SK-N-SH (cell line): ENCODE measurements around the gene KRT17.

ENCODE experiments used
- CHD2 ChIP-seq: fragments of 150-350 bp; IDR thresholded peaks from 2 replicates; pipeline ENCODE4 v1.6.1; 2018; ENCODE audit warnings: low read length; ENCODE audit not compliant: partially characterized antibody
- CTCF ChIP-seq: fragments of 200-600 bp; sonication (generic); IDR thresholded peaks from 2 replicates; pipeline ENCODE4 v1.6.1; 2017; ENCODE audit warnings: antibody characterized with exemption, mild to moderate bottlenecking, moderate library complexity
- EP300 ChIP-seq, 2 experiments: IDR thresholded peaks; 2 replicates each; pipeline versions ENCODE4 v1.4.0 to v1.6.1; 2012; ENCODE audit warnings: borderline replicate concordance in 1 of 2, low read depth in 1 of 2, low read length in 1 of 2
- EZH2phosphoT487 ChIP-seq: fragments of 200-600 bp; sonication (generic); IDR thresholded peaks from 2 replicates; pipeline ENCODE4 v1.6.1; 2017; ENCODE audit warnings: low read depth, mixed run types, mild to moderate bottlenecking, antibody characterized with exemption, moderate library complexity, borderline replicate concordance
- GABPA ChIP-seq: IDR thresholded peaks from 2 replicates; pipeline ENCODE4 v1.4.0; 2012; ENCODE audit warnings: low read depth, mild to moderate bottlenecking
- POLR2AphosphoS5 ChIP-seq: IDR thresholded peaks from 2 replicates; pipeline ENCODE4 v1.6.1; 2012; ENCODE audit warnings: low read depth, low read length
- RAD21 ChIP-seq: IDR thresholded peaks from 2 replicates; pipeline ENCODE4 v1.6.1; 2012; ENCODE audit warnings: mild to moderate bottlenecking, low read length
- RCOR1 ChIP-seq: fragments of 150-350 bp; IDR thresholded peaks from 2 replicates; pipeline ENCODE4 v1.6.1; 2017; ENCODE audit warnings: antibody characterized with exemption, low read length
- REST ChIP-seq: IDR thresholded peaks from 2 replicates; pipeline ENCODE4 v1.6.1; 2012; ENCODE audit warnings: mild to moderate bottlenecking, low read depth, low read length, moderate library complexity
- RFX5 ChIP-seq: IDR thresholded peaks from 2 replicates; pipeline ENCODE4 v1.6.1; 2012; ENCODE audit warnings: mild to moderate bottlenecking, improper control_type of control experiment, low read length
- TCF12 ChIP-seq: IDR thresholded peaks from 2 replicates; pipeline ENCODE4 v1.4.0; 2012
- USF1 ChIP-seq: IDR thresholded peaks from 2 replicates; pipeline ENCODE4 v1.4.0; 2012; ENCODE audit warnings: low read depth, borderline replicate concordance
- USF2 ChIP-seq: fragments of 150-350 bp; IDR thresholded peaks from 2 replicates; pipeline ENCODE4 v1.6.1; 2017; ENCODE audit warnings: antibody characterized with exemption, low read length, low read depth, borderline replicate concordance
- YY1 ChIP-seq: IDR thresholded peaks from 2 replicates; pipeline ENCODE4 v1.4.0; 2012; ENCODE audit warnings: low read depth, mild to moderate bottlenecking

- TF ChIP-seq USF2: no peak
- TF ChIP-seq CTCF: no peak
- TF ChIP-seq POLR2AphosphoS5: no peak
- TF ChIP-seq CHD2: no peak
- TF ChIP-seq USF1: no peak
- TF ChIP-seq YY1: no peak
- no peak for TF ChIP-seq TCF12
- TF ChIP-seq GABPA: no peak
- TF ChIP-seq EZH2phosphoT487: no peak
- no peak for TF ChIP-seq EP300 (IDR thresholded peaks at IDR 0.05; ENCODE audit: borderline replicate concordance in 1 of 2, low read depth in 1 of 2, low read length in 1 of 2)
- no peak for TF ChIP-seq RAD21
- no peak for TF ChIP-seq RFX5
- no peak for TF ChIP-seq REST
- no peak for TF ChIP-seq RCOR1
Observed at GRCh38 chr17:41649923-41650519, 25.6 kb upstream of the KRT17 start.
